Ovary (tissue), 9 donors: ENCODE data around the gene CCDC148. TPM values are rescaled to one million over a fixed set of nuclear protein-coding genes. Genes with fewer than 3 reads are reported as not detected.

ENCODE experiments used
- DNase-seq, 5 donors: peaks; one replicate each; pipeline ENCODE4 v3.0.0-alpha.2; 2019 to 2020
- H3K27ac ChIP-seq, 2 donors: fragments of 200-600 bp; one replicate each; pipeline versions ENCODE4 v1.5.1 to v1.8.0; 2019 to 2022
- H3K27me3 ChIP-seq: fragments of 200-600 bp; one replicate; pipeline ENCODE4 v1.8.0; 2022
- H3K36me3 ChIP-seq: fragments of 200-600 bp; sonication (generic); one replicate; pipeline ENCODE4 v1.5.1; 2019
- H3K4me1 ChIP-seq: one replicate; pipeline ENCODE4 v1.8.1; 2013; ENCODE audit warnings: mild to moderate bottlenecking, moderate library complexity; ENCODE audit not compliant: insufficient read depth
- H3K4me3 ChIP-seq: fragments of 200-600 bp; sonication (generic); one replicate; pipeline ENCODE4 v1.5.1; 2017
- H3K9me3 ChIP-seq, 2 donors: fragments of 200-600 bp in 1 of 2; sonication (generic) in 1 of 2; one replicate each; pipeline versions ENCODE4 v1.5.1 to v1.8.1; 2013 to 2019; ENCODE audit warnings: mild to moderate bottlenecking in 1 of 2, moderate library complexity in 1 of 2
- CTCF ChIP-seq, 3 donors: fragments of 450-650 bp in 2 of 3; fragments of 200-600 bp in 1 of 3; IDR thresholded peaks; one replicate each; pipeline versions ENCODE4 v1.5.1 to v1.8.0; 2016 to 2022; ENCODE audit warnings: antibody characterized with exemption in 3 of 3, mild to moderate bottlenecking in 1 of 3
- EP300 ChIP-seq: sonication (generic); formaldehyde crosslinking; IDR thresholded peaks from one replicate; pipeline ENCODE4 v1.6.1; 2017; ENCODE audit warnings: antibody characterized with exemption
- POLR2A ChIP-seq: fragments of 450-650 bp; IDR thresholded peaks from one replicate; pipeline ENCODE4 v1.6.1; 2017; ENCODE audit warnings: antibody characterized with exemption, mild to moderate bottlenecking, moderate library complexity
- WGBS, 3 donors: extraction: QIAGEN DNeasy Blood & Tissue Kit in 1 of 3; methylation state at CpG; one replicate each; pipeline versions ENCODE4 v1.1.5 to v1.1.7; 2013 to 2017; 5-methylcytosine and 5-hydroxymethylcytosine counted together
- intact Hi-C, 4 donors: fragments of 100-400 bp; cut with DNase I; formaldehyde crosslinking; loops; one replicate each; pipeline versions ENCODE4 v1.11.0 to v1.15.1; 2022 to 2023
- polyA plus RNA-seq, 2 donors: library from polyadenylated mRNA; stranded (reverse); fragments of 200-250 nt in 1 of 2; fragments of 350-450 nt in 1 of 2; fragmentation: Illumina TruSeq in 1 of 2; extraction: RNeasy Lipid Tissue Mini Kit (QIAGEN cat#74804) in 1 of 2; gene quantifications; one replicate each; pipeline ENCODE4 v1.2.3, GENCODE V29; 2013 to 2014
- total RNA-seq, 7 donors: library from RNA; depleted of rRNA in 2 of 7; stranded (reverse); fragments of >200 nt in 2 of 7; fragmentation: NEBNext Ultra II Directional in 3 of 7; extraction: Animal tissue kit (Norgen Biotek cat#: 25700) in 3 of 7; gene quantifications; one replicate each; pipeline versions ENCODE4 v1.1.0 to v1.2.4, GENCODE V29; 2016 to 2023
- donor health status: DM: no; HTN: no; CAD: no; lungs with moderate emphysema.
- donor health status: DM: no; HTN: no; CAD: no.
- donor health status: Bipolar disorder and iron deficiency.
- donor health status: DM: yes; HTN: yes; CAD: no.
- donor health status: DM: no; HTN: no; CAD: no.
- donor health status: DM: yes; HTN: yes; CAD: no.

The CCDC148 gene
- total and polyA plus RNA-seq, 9 donors, result 0.80 to 6.6 (median 3.5) TPM

DNA sequence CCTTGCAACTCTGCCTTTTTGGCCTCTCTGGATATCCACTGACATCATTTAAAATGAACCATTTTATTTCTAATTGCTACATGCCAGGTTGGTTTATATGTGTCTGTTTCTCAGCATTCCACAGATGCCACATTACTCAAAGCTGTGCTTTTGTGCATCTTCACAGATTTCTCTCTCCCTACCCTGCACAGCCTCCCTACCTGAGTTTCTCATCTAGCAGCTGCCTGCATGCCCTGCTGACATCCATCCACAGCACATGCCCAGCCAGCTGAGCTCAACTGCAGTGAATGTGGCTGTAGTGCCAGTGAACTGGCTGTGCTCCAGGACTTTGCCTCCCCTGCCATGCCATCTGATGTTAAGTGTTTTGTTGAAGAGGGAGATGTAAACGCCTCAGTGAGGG, 44.7 kb upstream of the CCDC148 start:
- H3K27me3 ChIP-seq, result no peaks in the 10 kb centered on the region
- H3K4me3 ChIP-seq, result no peak overlapping the region
- TF ChIP-seq EP300, result no peak
- TF ChIP-seq CTCF (IDR thresholded peaks at IDR 0.05), result no peak
- TF ChIP-seq POLR2A, result no peak
- 62 to 75% (median 73%) methylated on average over 1 of the region's 1 CpG for WGBS, 3 donors
- no peak overlapping the region for H3K27ac ChIP-seq
- H3K4me1 ChIP-seq, result peaks cover 13% of the 10 kb centered on the region
- intact Hi-C loops, result no loop called here
- DNase-seq, result no peak
- no peaks in the 10 kb centered on the region for H3K36me3 ChIP-seq
- H3K9me3 ChIP-seq, result no peaks in the 10 kb centered on the region

GRCh38 chr2:158500333-158500732, 43.8 kb upstream of the CCDC148 start:
- H3K9me3 ChIP-seq, result no peaks in the 10 kb centered on the region
- peaks cover 11% of the 10 kb centered on the region for H3K4me1 ChIP-seq
- WGBS, 3 donors, result 56 to 80% (median 66%) methylated on average over 2 of the region's 2 CpGs
- intact Hi-C loops, result no loop called here
- no peak overlapping the region for H3K4me3 ChIP-seq
- no peak for DNase-seq
- no peaks in the 10 kb centered on the region for H3K36me3 ChIP-seq
- TF ChIP-seq POLR2A (no peak), EP300 (no peak), CTCF (IDR thresholded peaks at IDR 0.05) (no peak)
- H3K27ac ChIP-seq, result no peak overlapping the region
- H3K27me3 ChIP-seq, result no peaks in the 10 kb centered on the region

DNA sequence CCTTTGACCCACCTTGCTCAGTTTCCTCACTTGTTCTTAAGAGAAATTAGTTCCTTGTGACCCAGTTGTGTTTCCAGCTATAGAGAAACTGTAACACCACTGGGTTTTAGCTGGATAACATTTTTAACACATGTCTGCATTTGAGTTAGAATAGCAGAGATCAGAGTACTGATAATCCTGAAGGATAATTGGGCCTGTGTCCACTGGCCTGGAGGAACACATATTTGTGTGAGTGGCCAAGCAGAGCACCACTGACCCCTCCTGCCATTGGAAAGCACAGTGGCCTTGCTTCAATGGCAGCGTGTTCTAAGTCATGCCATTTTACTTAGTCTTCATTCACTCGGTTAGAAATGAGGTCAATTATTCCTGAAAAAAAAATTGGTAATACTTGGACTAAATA, 42.8 kb upstream of the CCDC148 start:
- 72 to 85% (median 85%) methylated on average over 2 of the region's 2 CpGs for WGBS, 3 donors
- H3K36me3 ChIP-seq, result no peaks in the 10 kb centered on the region
- intact Hi-C loops, result no loop called here
- no peak overlapping the region for H3K4me3 ChIP-seq
- no peak for TF ChIP-seq POLR2A
- no peak for TF ChIP-seq EP300
- no peak for TF ChIP-seq CTCF (IDR thresholded peaks at IDR 0.05)
- no peaks in the 10 kb centered on the region for H3K27me3 ChIP-seq
- H3K4me1 ChIP-seq, result peaks cover 11% of the 10 kb centered on the region
- no peak for DNase-seq
- H3K27ac ChIP-seq, result no peak overlapping the region
- H3K9me3 ChIP-seq, result no peaks in the 10 kb centered on the region

- H3K27me3 ChIP-seq, result no peaks in the 10 kb centered on the region
- no peak overlapping the region for H3K27ac ChIP-seq
- no peaks in the 10 kb centered on the region for H3K36me3 ChIP-seq
- no peak for DNase-seq
- TF ChIP-seq CTCF (IDR thresholded peaks at IDR 0.05) (no peak), EP300 (no peak), POLR2A (no peak)
- no peaks in the 10 kb centered on the region for H3K9me3 ChIP-seq
- intact Hi-C loops, result no loop called here
- 90 to 98% (median 93%) methylated on average over 3 of the region's 3 CpGs for WGBS, 3 donors
- no peak overlapping the region for H3K4me3 ChIP-seq
- peaks cover 11% of the 10 kb centered on the region for H3K4me1 ChIP-seq
Measured at GRCh38 chr2:158498749-158499136, 42.2 kb upstream of the CCDC148 start.
